HG02870 (cell line): ENCODE results near the gene SYNPR.
"Not testable (repeated sequence)": the region's sequence is repeated elsewhere in the genome, so short reads cannot be mapped to it uniquely, and the experiment has no call there.

Source experiments
- ATAC-seq: cut with Tn5 transposase; IDR thresholded peaks from one replicate; pipeline ENCODE4 v1.9.1; 2021; ENCODE audit warnings: mild to moderate bottlenecking, moderate library complexity; ENCODE audit not compliant: unreplicated experiment

The SYNPR gene

DNA sequence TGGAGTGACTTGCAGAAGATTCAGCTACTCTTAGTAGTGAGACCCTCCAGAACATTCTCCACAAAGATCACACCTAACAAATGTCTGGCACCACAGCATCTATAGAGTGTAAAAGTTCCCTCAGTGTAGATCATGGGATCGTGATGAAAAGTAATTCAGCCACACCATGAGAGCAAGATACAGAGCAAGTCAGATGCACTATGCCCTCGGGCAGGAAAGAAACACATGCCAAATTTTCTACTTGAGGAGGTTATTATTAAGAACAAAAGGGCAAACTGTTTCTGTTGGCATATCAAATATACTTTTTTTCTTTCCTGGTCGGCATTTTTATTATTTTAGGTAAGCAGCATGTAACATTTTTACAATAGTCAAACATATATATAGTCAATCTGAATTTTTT, 329.6 kb downstream of the SYNPR start:
- no peak for ATAC-seq

DNA sequence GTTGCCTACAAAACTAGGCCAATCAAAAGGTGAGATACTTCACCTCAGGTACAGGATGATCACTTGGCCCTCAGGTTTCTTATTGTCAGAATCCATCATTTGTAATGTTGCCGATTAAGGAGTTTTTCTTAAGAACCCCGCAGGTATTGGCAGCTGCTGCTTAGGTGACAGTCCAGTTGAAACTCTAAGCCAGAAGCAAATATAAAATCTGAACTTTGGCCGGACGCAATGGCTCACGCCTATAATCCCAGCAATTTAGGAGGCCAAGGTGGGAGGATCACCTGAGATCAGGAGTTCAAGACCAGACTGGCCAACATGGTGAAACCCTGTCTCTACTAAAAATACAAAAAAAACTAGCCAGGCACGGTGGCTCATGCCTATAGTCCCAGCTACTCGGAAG, 331.3 kb downstream of the SYNPR start:
- ATAC-seq, result no peak

DNA sequence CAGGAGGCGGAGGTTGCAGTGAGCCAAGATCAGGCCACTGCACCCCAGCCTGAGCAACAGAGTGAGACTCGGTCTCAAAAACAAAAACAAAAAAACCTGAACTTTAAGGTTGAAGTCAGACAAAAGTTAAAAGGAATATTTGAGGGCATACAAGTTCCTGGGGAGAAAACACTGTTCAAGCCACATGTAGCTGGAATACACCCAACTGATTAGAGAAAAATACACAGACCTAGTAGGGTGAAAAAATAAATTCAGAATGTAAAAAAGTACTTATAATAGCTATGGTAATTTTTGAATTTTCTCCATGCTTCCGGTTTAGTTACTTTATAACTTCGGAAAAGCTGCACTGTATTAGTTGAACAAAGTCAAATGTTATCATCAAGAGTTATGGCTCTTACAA, 331.7 kb downstream of the SYNPR start:
- ATAC-seq, result no peak

DNA sequence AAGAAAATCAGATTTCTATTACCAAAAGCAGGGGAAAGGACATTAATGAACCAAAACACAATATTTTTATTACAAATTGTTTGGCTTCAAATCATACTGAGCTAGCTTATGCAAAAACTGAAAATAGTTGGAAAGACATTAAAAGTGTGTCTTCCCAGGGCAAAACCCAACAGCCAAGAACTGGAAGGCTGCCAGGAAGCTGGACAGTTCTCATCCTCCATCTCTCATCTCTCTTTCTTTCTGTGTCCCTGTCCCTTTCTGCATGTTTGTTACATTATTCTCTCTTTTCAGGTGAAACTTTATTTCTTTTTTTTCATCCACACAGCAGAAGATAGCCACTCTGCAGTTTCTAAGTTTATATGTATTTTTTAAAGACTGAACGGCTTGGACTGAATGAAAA, 333.3 kb downstream of the SYNPR start:
- no peak for ATAC-seq

DNA sequence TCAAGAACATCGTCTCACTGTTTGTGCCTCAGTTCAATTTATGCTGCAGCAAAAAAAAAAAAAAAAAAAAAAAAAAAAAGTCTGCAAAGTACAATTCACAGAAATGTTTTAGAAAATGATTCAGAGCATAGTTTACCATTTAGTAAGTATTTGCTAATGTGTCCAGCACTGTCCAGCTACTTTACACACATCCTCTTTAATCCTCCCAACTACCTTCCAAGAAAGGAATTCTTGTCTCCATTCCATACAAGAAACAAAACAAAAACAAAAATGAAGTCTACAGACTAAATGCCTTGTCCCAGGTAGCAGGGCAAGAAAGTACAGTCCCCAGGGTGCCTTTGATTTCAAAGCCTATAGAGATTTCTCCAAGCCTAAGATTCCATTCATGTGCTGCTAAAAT, 335.5 kb downstream of the SYNPR start:
- no peak for ATAC-seq

DNA sequence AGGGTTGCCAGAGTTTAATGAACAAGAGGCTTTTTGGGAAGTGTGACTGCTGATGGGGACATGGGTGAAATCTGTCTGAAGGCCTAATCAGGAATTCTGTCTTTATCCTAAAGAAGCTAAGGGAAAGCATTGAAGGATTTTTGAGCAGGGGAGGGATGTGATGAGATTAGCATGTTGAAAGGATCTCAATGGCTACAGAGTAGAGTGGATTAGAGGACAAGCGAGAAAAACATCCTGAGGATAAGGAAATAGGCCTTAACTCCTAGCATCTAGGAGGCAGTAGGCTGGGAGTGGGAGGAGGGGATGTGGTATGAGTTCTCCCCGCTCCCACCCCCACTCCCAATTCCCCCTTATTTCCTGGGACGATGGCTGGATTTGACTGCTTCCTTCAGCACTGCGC, 339.3 kb downstream of the SYNPR start:
- ATAC-seq, result no peak

DNA sequence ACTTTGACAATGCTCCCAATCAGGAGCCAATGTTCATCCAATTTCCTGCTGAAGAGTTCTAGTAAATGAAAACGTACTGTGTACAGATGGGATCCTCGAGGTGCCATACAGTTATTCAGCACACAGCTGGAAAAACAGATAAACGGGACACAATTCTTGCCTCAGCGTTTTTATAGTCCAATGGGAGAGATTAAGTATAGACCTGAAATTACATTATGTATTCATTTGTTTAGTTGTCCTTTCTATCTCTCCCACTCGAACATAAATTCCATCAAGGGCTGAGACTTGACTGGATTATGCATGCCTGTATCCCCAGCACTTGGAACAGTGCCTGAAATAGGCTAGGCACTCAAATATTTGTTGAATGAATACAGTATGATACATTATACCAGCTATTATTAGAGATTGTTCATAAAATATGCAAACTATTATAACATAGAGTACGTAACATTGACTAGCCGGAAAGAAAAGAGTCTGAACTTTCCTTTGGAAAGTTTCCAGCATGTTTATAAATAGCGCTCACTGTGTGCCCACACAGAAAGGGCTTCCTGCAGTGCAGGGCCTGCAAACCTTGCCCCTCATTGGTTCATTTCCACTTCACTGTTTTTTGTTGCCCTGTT, 346.9 kb downstream of the SYNPR start:
- ATAC-seq, result no peak

DNA sequence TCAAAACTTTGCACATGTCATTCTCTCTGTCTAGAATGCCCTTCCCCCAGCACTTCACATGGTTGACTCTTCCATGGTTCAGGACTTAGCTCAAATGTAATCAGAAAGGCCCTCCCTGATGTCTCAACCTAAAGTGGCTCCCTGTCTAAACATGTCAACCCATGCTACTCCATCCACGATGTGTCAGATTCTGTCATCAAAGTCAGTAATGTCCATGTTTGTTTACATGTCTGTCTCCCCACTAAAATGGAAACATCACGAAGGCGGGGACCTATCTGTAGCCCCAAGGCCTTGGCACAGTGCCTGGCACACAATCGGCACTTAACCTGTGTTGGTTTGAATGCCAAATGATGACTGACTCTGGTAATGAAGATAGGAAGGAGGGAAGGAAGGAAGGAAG, 353.6 kb downstream of the SYNPR start:
- no peak for ATAC-seq

DNA sequence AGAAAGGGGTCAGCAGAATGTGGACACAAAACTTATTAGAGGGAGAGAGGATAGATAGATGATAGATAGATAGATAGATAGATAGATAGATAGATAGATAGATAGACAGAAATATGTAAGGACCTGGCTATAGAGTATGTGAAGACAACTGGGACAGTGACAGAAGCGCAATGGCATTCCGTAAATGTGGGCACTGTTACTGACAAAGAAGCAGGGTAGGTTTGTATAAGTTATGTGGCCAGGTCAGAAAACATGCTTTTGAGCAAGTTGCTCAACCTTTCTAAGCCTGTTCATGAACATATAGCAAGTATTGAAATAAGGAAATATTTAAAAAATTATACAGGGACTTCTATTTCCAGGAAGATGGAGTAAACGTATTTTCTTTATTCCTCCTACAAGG, 357.1 kb downstream of the SYNPR start:
- no peak for ATAC-seq

DNA sequence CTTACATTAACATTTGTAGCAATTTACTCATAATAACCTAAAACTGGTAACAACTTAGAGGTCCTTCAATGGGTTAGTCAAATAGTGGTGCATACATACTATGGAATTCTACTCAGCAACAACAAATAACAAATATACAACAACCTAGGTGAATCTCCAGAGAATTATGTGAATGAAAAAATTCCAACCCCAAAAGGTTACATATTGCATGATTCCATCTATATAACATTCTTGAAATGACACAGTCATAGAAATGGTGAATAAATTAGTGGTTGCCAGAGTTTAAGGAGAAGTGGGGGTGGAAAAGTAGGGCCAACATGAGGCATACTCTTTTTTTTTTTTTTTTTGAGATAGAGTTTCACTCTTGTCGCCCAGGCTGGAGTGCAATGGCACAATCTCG, 361.7 kb downstream of the SYNPR start:
- ATAC-seq, result no peak

DNA sequence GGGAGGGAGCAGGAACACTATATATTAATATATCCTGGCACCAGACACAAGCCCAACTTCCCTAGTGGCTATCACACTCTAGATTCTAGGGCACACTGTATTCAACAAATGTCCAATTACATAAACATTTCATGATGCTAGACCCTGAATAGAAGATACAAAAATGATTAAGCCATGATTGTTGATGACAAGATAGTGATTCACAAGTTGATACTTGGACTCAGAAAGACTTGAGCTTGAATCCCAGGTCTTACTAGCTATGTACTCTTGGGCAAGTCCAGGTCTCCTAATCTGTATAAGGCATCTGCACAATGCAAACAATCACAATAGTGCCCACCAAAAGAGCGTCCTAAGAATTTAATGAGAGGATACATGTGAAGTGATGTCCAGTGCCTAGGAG, 364.4 kb downstream of the SYNPR start:
- no peak for ATAC-seq

DNA sequence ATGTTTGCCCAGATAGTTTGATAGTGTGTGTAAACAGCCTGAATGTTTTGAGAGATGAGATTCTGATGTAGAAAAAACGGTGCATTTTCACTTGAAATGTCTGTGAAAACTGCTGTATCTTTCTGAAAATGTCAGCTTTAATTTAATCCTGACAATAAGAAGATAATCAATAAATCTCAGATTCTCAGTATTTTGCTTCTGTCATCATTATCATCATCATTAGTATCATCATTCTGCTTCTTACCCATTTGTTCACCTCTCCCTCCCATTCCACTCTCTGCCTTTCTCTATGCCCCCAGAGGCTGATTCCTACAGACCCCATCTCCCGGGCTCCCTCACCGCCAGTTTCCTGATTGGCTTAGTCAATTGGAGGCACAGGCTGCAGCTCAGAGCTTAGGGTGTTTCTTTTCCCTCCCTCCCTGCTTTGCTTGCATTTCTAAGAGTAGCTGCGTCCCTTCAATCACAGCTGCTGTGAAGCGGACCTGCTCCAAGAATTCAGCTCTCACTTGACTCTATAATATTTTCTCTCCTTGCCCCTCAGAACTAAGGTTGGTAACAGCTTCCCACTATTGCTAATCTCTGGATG, 366.2 kb downstream of the SYNPR start:
- no peak for ATAC-seq

DNA sequence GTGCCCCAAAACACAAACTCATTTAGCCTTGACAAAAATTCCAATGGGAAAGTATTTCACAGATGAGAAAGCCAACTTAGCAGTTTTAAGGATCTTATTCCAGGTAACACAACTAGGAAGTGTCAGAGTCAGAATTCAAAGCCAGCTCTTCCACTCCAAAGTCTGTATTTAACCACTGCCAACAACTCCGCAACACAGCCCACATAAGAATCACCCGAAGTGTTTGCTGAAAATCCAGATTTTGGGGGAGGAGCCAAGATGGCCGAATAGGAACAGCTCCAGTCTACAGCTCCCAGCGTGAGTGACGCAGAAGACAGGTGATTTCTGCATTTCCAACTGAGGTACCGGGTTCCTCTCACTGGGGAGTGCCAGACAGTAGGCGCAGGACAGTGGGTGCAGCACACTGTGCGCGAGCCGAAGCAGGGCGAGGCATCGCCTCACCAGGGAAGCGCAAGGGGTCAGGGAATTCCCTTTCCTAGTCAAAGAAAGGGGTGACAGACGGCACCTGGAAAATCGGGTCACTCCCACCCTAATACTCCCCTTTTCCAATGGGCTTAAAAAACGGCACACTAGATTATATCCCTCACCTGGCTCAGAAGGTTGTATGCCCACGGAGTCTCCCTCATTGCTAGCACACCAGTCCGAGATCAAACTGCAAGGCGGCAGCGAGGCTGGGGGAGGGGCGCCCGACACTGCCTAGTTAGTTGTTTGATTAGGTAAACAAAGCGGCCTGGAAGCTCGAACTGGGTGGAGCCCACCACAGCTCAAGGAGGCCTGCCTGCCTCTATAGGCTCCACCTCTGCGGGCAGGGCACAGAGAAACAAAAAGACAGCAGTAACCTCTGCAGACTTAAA, 367.0 kb downstream of the SYNPR start:
- not testable (repeated sequence) for ATAC-seq

DNA sequence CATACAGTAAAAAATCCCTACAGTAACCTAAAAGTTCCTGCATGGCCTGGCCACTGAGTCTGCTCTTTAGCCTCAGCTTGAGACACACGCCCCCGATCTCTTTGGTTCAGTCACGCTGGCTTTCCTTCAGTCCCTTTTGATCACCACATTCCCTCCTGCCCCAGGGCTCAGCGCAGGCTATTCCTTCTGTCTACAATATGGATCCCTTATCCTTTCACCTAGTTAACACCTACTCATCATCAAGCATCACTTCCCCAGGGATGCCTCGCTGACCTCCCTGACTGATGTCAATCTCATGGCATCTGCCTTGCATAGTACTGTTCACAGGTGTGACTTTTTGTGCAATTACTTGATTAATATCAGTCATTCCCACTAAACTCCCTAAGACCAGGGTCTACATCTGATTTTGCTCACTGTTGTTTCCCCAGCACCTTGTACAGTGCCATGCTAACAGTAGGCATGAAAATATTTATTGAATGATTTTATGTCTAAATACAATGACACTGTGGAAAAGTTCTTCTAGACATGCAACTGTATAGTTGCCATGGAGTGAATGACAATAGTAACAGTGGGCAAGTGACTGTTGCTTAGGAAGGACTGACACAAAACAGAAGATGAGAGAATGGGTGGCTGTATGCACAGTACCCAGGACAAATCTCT, 374.1 kb downstream of the SYNPR start, which contains the start of gene SNTN:
Gene SNTN (plus strand): TSS at position 610 of the 660 bp plus-strand sequence. CDS start 13 bp downstream, at position 623.
- ATAC-seq, result no peak

DNA sequence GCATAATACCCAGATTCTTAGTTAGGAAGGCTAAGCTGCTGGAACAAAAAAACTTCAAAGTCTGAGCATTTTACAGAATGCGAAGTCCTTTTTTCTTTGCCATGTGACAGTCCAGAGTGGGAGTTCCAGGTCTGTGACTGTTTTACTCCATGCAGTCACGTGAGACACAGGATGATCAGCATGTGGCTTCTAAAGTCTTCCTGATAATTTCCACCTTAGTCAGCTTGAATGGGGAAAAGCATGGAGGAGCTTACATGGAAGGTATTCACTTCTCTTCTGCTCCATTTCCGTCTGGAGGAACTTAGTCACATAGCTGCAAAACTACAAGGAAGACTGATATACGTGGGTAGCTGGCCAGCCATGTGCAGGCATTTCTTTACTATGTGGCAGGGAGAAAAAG, 376.1 kb downstream of the SYNPR start:
- no peak for ATAC-seq

DNA sequence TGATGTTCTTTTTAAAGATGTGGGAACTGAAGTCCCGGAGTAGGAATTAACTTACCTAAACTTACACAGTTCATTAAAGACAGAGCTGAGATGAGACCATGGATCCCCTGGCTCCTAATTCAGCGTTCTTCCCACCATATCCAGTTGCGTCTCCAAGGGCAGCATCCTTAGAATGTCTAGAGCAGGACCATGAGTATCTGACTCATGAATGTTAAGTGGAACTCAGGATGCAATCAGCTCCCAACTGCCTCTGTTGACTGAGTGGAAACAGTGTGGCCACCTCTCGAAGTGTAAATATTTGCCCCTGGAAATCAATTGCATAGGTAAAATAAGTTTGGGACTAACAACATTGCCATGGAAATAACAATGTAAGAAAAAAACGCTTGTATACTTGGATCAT, 376.8 kb downstream of the SYNPR start:
- no peak for ATAC-seq

DNA sequence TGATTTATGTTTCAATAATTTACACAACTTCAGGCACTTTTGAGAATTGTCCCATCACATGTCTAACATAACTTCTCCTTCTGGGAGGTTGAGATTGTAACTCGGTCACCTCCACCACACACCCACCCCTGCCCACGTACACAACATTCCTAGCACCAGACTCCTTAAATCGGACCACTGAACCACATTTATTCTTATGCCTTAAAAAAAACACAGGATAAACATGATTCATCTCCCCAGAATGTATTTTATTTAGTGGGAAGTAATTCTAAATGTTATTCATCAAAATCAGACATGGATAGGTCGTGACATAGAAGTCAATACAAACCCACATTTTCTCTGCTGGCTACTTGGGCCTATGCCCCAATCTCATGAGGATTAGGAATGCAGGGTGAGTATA, 377.4 kb downstream of the SYNPR start:
- ATAC-seq, result no peak

DNA sequence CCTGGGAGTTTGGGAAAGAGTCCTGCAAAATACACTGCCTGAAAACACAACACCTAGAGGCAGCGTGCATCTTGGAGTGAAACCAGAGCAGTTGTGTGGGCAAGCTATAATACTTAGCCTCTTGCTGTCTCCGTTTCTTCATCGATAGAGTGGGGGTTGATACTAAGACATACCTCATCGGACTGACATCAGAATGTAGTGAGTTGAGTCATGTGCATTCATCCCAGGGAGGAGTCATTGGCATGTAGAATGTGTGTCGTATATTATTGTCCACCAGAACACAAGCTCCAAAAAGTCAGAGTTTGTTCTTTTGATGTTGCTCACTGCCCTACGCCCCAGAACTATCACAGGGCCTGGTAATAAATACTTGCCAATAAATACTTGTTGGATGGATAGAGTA, 378.7 kb downstream of the SYNPR start:
- ATAC-seq, result no peak

DNA sequence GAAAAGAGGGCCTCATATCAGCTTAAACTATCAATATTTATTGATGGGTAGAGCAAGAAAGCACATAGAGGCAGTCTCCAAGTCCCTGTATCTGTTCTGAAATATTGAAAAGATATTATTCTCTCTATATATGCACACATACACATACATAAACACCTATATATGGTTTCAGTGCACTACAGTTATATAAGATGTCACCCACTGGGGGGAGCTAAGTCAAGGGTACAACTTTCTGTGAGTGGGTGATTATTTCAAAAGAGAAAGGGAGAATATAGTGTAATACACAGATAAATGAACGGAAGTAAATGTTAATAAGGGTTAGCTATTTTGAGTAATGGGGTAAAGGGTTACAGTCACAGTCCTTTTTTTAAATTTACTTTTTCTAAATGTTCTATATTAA, 383.1 kb downstream of the SYNPR start:
- no peak for ATAC-seq

DNA sequence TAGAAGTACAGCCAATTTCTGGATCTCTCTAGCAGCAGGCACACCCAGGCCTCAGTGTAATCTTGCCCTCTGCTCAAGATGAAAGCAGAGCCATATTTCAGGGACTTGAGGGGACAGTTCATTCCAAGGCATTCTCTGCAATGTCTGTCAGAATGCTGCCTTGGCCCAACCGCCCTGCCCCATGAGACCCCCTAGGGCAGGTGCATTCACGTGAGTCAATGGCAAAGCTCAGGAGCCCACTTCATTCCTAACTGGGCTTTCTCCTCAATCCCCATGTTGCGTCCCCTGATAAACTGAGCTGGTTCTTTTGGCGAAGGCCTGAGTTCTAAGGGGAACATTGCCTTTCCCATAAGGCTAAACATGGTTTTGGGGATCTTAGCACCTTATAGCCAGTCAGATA, 383.9 kb downstream of the SYNPR start:
- ATAC-seq, result no peak

DNA sequence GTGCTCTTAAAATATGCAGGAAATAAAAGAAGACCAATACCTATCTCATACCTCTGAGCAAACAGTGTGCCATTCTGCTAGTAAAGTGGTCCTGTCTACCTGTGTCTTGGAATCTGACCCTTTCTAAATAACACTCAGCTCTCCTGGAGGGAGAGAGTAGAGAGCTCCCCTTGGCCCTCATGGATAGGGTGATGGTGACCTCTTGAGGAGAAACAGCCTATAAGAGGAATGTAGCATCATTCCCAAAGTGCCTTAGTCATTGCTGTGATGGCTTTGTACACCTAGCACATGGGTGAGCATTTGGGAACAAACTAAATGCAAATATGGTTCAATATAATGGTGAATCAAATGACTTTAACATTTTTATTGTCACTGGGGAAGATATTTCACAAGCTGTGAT, 384.4 kb downstream of the SYNPR start:
- ATAC-seq, result no peak
